ENCODE measurements around the gene CCR9.

CCR9 gene

GRCh38 chr3:45938864-45939263, 52.5 kb downstream of the CCR9 start:
- DNase-seq, result peak; percentile 85 to 86

DNA sequence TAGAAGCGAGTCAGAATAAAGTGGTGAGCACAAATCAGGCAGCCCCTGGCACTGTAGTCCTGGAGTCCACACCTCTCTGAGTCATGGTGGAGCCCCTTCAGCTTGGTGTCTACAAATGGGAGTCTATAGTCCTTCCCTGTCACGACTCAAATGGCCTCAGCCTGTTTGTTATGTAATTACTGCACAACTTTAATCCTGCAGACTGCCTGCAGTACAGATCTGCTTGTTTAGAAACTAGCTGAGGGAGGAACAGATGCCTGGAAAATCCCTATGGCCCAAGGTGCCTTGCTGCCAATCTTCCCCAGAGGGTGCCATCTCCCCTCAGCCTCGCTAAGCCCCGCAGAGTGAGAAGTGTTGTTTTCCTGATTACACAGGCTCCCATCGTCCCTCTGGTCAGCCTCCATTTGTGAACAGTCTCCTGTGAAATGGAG, 53.0 kb downstream of the CCR9 start:
- no peak for DNase-seq

- DNase-seq, result no peak
Observed at GRCh38 chr3:45940004-45940780, 53.8 kb downstream of the CCR9 start.

DNA sequence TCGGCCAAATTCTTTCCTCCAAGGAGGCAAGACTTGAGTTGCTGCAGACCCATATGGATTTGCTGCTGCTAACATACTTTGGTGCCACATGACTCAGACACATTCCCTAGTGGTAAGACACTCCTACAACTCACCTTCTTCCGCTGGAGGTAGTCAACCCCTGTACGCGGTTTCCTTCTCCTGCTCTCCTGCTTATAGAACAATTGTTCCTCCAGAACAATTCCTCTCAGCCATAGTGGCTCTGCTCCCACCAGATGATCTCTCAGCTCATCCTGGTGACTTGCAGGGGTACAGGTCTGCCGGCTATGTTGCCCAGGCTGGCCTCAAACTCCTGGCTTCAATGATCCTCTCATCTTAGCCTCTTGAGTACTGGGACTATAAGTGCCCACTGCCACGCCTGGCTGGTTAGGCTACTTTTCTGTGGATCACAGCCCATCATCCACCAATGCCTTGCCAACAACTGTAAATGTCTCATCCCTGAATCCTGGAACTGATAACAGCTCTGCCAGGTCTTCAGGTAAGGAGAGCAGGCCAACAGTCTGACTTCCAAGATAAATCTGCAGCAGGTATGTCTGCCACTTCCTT, 54.5 kb downstream of the CCR9 start:
- DNase-seq, result no peak

- DNase-seq, result no peak
Observed at GRCh38 chr3:45942051-45942825, 55.9 kb downstream of the CCR9 start.

GRCh38 chr3:45943207-45943846, 57.0 kb downstream of the CCR9 start, which contains the start of gene CXCR6:
Gene CXCR6, plus strand, starts transcription at chr3:45943464. Its CDS starts 3,018 bp downstream, at chr3:45946482.
- DNase-seq, result peak in 1 of 2 donors; percentile 62

DNA sequence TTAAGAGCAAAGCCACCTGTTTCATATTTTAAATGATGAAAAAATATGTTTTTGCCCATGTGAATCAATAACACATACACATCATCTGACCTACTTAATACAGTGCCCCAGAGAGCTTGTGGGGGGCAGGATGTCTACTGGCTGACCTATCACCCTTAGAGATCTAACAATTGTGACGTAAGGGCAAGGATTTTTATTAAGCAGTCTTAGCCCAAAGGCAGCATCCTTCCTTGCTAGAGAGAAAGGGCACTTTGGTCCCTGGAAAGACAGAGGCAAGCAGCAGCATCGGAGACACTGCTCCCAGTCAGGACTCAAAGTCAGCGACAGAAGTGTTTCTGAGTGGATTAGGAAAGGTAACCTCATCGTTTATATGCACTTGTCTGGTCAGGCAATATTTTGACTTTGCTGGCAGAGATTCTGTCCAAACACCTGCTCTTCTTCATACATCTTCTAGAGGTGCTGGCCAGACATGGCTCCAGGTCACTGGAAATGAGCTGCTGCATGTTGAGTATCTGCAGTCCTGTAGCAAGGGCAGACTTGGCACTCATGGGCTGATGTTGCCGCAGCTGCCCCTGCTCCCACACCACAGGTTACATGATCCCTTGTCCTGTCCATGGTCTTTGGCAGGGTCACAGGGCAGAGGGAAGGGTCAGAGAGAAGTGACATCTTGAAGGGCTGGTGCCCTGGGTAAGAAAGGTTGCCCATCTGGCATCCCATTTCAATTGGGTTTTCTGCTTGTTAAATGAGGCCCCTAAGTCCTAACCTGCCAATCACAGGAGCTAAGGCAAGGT, 58.7 kb downstream of the CCR9 start:
- DNase-seq, result peak in 1 of 2 donors; percentile 60

DNA sequence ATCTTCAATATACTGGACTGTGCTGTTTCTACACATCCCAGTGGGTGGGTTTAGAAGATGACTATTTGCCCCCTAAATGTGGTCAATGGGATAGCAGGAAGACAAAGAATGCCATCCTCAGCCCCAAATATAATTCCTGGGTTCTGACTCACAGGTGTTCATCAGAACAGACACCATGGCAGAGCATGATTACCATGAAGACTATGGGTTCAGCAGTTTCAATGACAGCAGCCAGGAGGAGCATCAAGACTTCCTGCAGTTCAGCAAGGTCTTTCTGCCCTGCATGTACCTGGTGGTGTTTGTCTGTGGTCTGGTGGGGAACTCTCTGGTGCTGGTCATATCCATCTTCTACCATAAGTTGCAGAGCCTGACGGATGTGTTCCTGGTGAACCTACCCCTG, 60.0 kb downstream of the CCR9 start:
- DNase-seq, result peak in 1 of 2 donors; percentile 30

DNA sequence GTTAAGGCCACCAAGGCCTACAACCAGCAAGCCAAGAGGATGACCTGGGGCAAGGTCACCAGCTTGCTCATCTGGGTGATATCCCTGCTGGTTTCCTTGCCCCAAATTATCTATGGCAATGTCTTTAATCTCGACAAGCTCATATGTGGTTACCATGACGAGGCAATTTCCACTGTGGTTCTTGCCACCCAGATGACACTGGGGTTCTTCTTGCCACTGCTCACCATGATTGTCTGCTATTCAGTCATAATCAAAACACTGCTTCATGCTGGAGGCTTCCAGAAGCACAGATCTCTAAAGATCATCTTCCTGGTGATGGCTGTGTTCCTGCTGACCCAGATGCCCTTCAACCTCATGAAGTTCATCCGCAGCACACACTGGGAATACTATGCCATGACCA, 60.5 kb downstream of the CCR9 start:
- no peak for DNase-seq

DNA sequence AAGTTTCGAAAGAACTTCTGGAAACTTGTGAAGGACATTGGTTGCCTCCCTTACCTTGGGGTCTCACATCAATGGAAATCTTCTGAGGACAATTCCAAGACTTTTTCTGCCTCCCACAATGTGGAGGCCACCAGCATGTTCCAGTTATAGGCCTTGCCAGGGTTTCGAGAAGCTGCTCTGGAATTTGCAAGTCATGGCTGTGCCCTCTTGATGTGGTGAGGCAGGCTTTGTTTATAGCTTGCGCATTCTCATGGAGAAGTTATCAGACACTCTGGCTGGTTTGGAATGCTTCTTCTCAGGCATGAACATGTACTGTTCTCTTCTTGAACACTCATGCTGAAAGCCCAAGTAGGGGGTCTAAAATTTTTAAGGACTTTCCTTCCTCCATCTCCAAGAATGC, 61.0 kb downstream of the CCR9 start:
- no peak for DNase-seq

- no peak for DNase-seq
Observed at GRCh38 chr3:45948311-45948781, 62.0 kb downstream of the CCR9 start.

DNA sequence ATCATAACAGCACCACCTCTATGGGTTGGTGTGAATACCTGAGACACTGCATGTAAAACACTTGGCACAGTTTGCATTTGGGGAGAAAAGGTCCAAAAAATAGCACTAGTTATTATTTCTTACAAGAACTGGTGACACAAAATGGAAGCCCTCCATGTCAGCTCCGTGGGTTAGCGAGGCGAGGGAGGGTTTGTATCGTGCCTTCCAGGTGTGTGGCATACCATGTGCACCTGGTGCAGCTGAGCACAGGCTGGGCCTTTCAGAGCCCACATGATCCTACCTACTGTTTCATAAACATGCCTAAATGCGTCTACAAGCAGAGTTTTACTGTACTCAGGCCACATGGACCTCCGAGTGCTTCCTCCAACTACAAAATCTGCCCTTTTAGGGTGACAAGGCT, 62.5 kb downstream of the CCR9 start:
- DNase-seq, result no peak

GRCh38 chr3:45949432-45949831, 63.1 kb downstream of the CCR9 start:
- no peak for DNase-seq

- no peak for DNase-seq
Observed at GRCh38 chr3:45950131-45950530, 63.8 kb downstream of the CCR9 start.

- peak; percentile 22 to 54 for DNase-seq
Observed at GRCh38 chr3:45950686-45951600, 64.6 kb downstream of the CCR9 start.

GRCh38 chr3:45951946-45952345, 65.6 kb downstream of the CCR9 start:
- DNase-seq, result no peak

GRCh38 chr3:45952456-45952855, 66.1 kb downstream of the CCR9 start:
- DNase-seq, result no peak
